WTC11 (cell line): ENCODE results near the gene GALNTL6. TPM values are rescaled to one million over a fixed set of nuclear protein-coding genes. Genes with fewer than 3 reads are reported as not detected.

ENCODE experiments used
- ATAC-seq: fragments of 200-7000 bp; cut with Tn5 transposase; 2 replicates; pipeline ENCODE4 v1.10.0; 2021; ENCODE audit warnings: mild to moderate bottlenecking, moderate library complexity
- CTCF ChIA-PET: fragments of 300-600 bp; sonication (Branson Sonifier 250); formaldehyde crosslinking; loops from one replicate; lab custom pipeline; 2021; ENCODE audit warnings: antibody characterized with exemption; lab: Charles Lee
- POLR2A ChIA-PET: fragments of 350-600 bp; sonication (Branson Sonifier 250); formaldehyde crosslinking; loops from one replicate; lab custom pipeline; 2021; ENCODE audit warnings: antibody characterized with exemption; lab: Charles Lee
- DNase-seq: peaks from one replicate; pipeline ENCODE4 v3.0.0; 2021; ENCODE audit warnings: low spot score
- H3K27ac Mint-ChIP-seq: 2 replicates; pipeline ENCODE4 v1.8.0; 2021; ENCODE audit warnings: mixed read lengths
- H3K27me3 Mint-ChIP-seq: 2 replicates; pipeline ENCODE4 v1.8.0; 2021; ENCODE audit warnings: low read depth, mild to moderate bottlenecking, moderate library complexity, mixed read lengths
- H3K36me3 Mint-ChIP-seq: 2 replicates; pipeline ENCODE4 v1.8.0; 2021; ENCODE audit warnings: mixed read lengths
- H3K4me1 Mint-ChIP-seq: 2 replicates; pipeline ENCODE4 v1.8.0; 2022; ENCODE audit warnings: mixed read lengths
- H3K4me3 Mint-ChIP-seq: 2 replicates; pipeline ENCODE4 v1.8.0; 2021; ENCODE audit warnings: mild to moderate bottlenecking, moderate library complexity, mixed read lengths
- H3K9me3 Mint-ChIP-seq: 2 replicates; pipeline ENCODE4 v1.8.0; 2021; ENCODE audit warnings: mixed read lengths
- ARID4B ChIP-seq: sonication (generic); formaldehyde crosslinking; IDR thresholded peaks from 2 replicates; pipeline ENCODE4 v1.8.0; 2023; ENCODE audit warnings: missing genetic modification reagents, mild to moderate bottlenecking, borderline replicate concordance
- CDX4 ChIP-seq: fragments of 250-450 bp; sonication (Bioruptor Pico); IDR thresholded peaks from 2 replicates; pipeline ENCODE4 v1.9.0; 2021; ENCODE audit warnings: moderate library complexity, mild to moderate bottlenecking, inconsistent platforms, borderline replicate concordance
- CTCF ChIP-seq: fragments of 200-600 bp; IDR thresholded peaks from 2 replicates; pipeline ENCODE4 v1.8.0; 2022; ENCODE audit warnings: antibody characterized with exemption
- E2F4 ChIP-seq: sonication (generic); formaldehyde crosslinking; IDR thresholded peaks from 2 replicates; pipeline ENCODE4 v1.8.1; 2022; ENCODE audit warnings: low read depth, mild to moderate bottlenecking, moderate library complexity, missing genetic modification reagents, borderline replicate concordance
- ELF4 ChIP-seq: sonication (generic); formaldehyde crosslinking; IDR thresholded peaks from 2 replicates; pipeline ENCODE4 v1.8.1; 2022; ENCODE audit warnings: low read depth, mild to moderate bottlenecking, moderate library complexity, missing genetic modification reagents
- ETV6 ChIP-seq: sonication (generic); formaldehyde crosslinking; IDR thresholded peaks from 2 replicates; pipeline ENCODE4 v1.8.1; 2022; ENCODE audit warnings: mild to moderate bottlenecking, missing genetic modification reagents
- IRF1 ChIP-seq: sonication (generic); formaldehyde crosslinking; IDR thresholded peaks from 2 replicates; pipeline ENCODE4 v1.8.0; 2023; ENCODE audit warnings: missing genetic modification reagents
- JAZF1 ChIP-seq: fragments of 250-450 bp; sonication (Bioruptor Pico); IDR thresholded peaks from 2 replicates; pipeline ENCODE4 v1.9.0; 2021; ENCODE audit warnings: moderate library complexity, mild to moderate bottlenecking, inconsistent platforms
- JUN ChIP-seq: sonication (generic); formaldehyde crosslinking; IDR thresholded peaks from 2 replicates; pipeline ENCODE4 v1.8.0; 2023; ENCODE audit warnings: mild to moderate bottlenecking, missing genetic modification reagents
- KAT7 ChIP-seq: sonication (generic); formaldehyde crosslinking; IDR thresholded peaks from 2 replicates; pipeline ENCODE4 v1.8.1; 2023; ENCODE audit warnings: missing genetic modification reagents, mild to moderate bottlenecking, borderline replicate concordance
- MAX ChIP-seq: sonication (generic); formaldehyde crosslinking; IDR thresholded peaks from 2 replicates; pipeline ENCODE4 v1.8.0; 2022; ENCODE audit warnings: mild to moderate bottlenecking, missing genetic modification reagents
- NFATC4 ChIP-seq: fragments of 250-450 bp; sonication (Bioruptor Pico); IDR thresholded peaks from 2 replicates; pipeline ENCODE4 v1.9.0; 2021; ENCODE audit warnings: mild to moderate bottlenecking
- PREB ChIP-seq: sonication (generic); formaldehyde crosslinking; IDR thresholded peaks from 2 replicates; pipeline ENCODE4 v1.8.1; 2022; ENCODE audit warnings: mild to moderate bottlenecking, missing genetic modification reagents, moderate library complexity, borderline replicate concordance
- RELA ChIP-seq: sonication (generic); formaldehyde crosslinking; IDR thresholded peaks from 2 replicates; pipeline ENCODE4 v1.8.1; 2022; ENCODE audit warnings: missing genetic modification reagents, mild to moderate bottlenecking, borderline replicate concordance
- TP53 ChIP-seq: sonication (generic); formaldehyde crosslinking; IDR thresholded peaks from 2 replicates; pipeline ENCODE4 v1.8.1; 2023; ENCODE audit warnings: mild to moderate bottlenecking, missing genetic modification reagents
- ZNF121 ChIP-seq: sonication (generic); formaldehyde crosslinking; IDR thresholded peaks from 2 replicates; pipeline ENCODE4 v1.8.0; 2023; ENCODE audit warnings: missing genetic modification reagents
- ZNF317 ChIP-seq: sonication (generic); formaldehyde crosslinking; IDR thresholded peaks from 2 replicates; pipeline ENCODE4 v1.8.1; 2023; ENCODE audit warnings: low read depth, mild to moderate bottlenecking, moderate library complexity, missing genetic modification reagents, borderline replicate concordance
- ZNF423 ChIP-seq: fragments of 250-450 bp; sonication (Bioruptor Pico); IDR thresholded peaks from 2 replicates; pipeline ENCODE4 v2.1.2; 2022; ENCODE audit warnings: mild to moderate bottlenecking, moderate library complexity
- ZNF532 ChIP-seq: fragments of 250-450 bp; sonication (Bioruptor Pico); IDR thresholded peaks from 2 replicates; pipeline ENCODE4 v1.9.0; 2021; ENCODE audit warnings: mild to moderate bottlenecking, borderline replicate concordance
- ZNF671 ChIP-seq: fragments of 250-450 bp; sonication (Bioruptor Pico); IDR thresholded peaks from 2 replicates; pipeline ENCODE4 v1.8.0; 2021; ENCODE audit warnings: mild to moderate bottlenecking
- total RNA-seq: library from RNA; stranded (reverse); gene quantifications from 3 replicates; pipeline ENCODE4 v1.2.3, GENCODE V29; 2021

Gene GALNTL6
- total RNA-seq, 1 experiment from 2014 or later: 0.24 TPM

GRCh38 chr4:172652369-172652768, 839.2 kb downstream of the GALNTL6 start:
- H3K27me3 Mint-ChIP-seq: no peaks in the 10 kb centered on the region
- DNase-seq (no peak), ATAC-seq (peak; percentile 80)
- no peak overlapping the region for H3K4me3 Mint-ChIP-seq
- no peaks in the 10 kb centered on the region for H3K9me3 Mint-ChIP-seq
- POLR2A ChIA-PET: no interaction called here
- no peaks in the 10 kb centered on the region for H3K36me3 Mint-ChIP-seq
- H3K27ac Mint-ChIP-seq: peak overlapping the region; percentile 17
- TF ChIP-seq IRF1 (CRISPR knock-in tag) (no peak), ZNF671 (no peak), ZNF532 (CRISPR knock-in tag) (no peak), E2F4 (CRISPR knock-in tag) (no peak), CDX4 (CRISPR knock-in tag) (no peak), ETV6 (CRISPR knock-in tag) (no peak), ZNF317 (no peak), KAT7 (CRISPR knock-in tag) (no peak), ELF4 (no peak), ZNF121 (CRISPR knock-in tag) (no peak), RELA (CRISPR knock-in tag) (no peak), JAZF1 (no peak), CTCF (no peak), NFATC4 (CRISPR knock-in tag) (no peak), ZNF423 (CRISPR knock-in tag) (no peak), TP53 (CRISPR knock-in tag) (no peak), PREB (no peak), ARID4B (CRISPR knock-in tag) (no peak), JUN (CRISPR knock-in tag) (no peak), MAX (CRISPR knock-in tag) (no peak)
- TF ChIP-seq, all 79 proteins: peak for 0
- CTCF ChIA-PET: no interaction called here
- peaks cover 30% of the 10 kb centered on the region for H3K4me1 Mint-ChIP-seq
